CD8-positive, alpha-beta memory T cell (primary cell): ENCODE results near the gene RIPOR2. TPM values are rescaled to one million over a fixed set of nuclear protein-coding genes. Genes with fewer than 3 reads are reported as not detected.
"Not testable (repeated sequence)": the region's sequence is repeated elsewhere in the genome, so short reads cannot be mapped to it uniquely, and the experiment has no call there.

Experiments
- CTCF ChIA-PET: fragments of 350-600 bp; sonication (Branson Sonifier 250); formaldehyde crosslinking; loops from one replicate; lab custom pipeline; 2021; ENCODE audit warnings: antibody characterized with exemption; lab: Charles Lee
- POLR2A ChIA-PET: fragments of 350-600 bp; sonication (Branson Sonifier 250); formaldehyde crosslinking; loops from one replicate; lab custom pipeline; 2021; ENCODE audit warnings: antibody characterized with exemption; lab: Charles Lee
- DNase-seq, 5 donors: peaks; one replicate each; pipeline versions ENCODE4 v3.0.0 to v3.0.0-alpha.2; 2020 to 2022; ENCODE audit warnings: mixed read lengths in 1 of 5
- H3K27ac ChIP-seq: one replicate; pipeline ENCODE4 v1.7.0; 2013; ENCODE audit warnings: low read depth, mild to moderate bottlenecking, low read length, moderate library complexity
- H3K27me3 ChIP-seq: 2 replicates; pipeline ENCODE4 v1.7.0; 2013; ENCODE audit warnings: low read length, mild to moderate bottlenecking; ENCODE audit not compliant: insufficient read depth, poor library complexity, severe bottlenecking
- H3K36me3 ChIP-seq: 2 replicates; pipeline ENCODE4 v1.7.0; 2013; ENCODE audit warnings: mild to moderate bottlenecking, low read length, moderate library complexity; ENCODE audit not compliant: insufficient read depth
- H3K4me1 ChIP-seq: 2 replicates; pipeline ENCODE4 v1.7.0; 2013; ENCODE audit warnings: mild to moderate bottlenecking, low read length, moderate library complexity; ENCODE audit not compliant: insufficient read depth
- H3K4me3 ChIP-seq: 2 replicates; pipeline ENCODE4 v1.7.0; 2013; ENCODE audit warnings: mild to moderate bottlenecking, low read length
- H3K9me3 ChIP-seq: 2 replicates; pipeline ENCODE4 v1.7.0; 2013; ENCODE audit warnings: mild to moderate bottlenecking, low read length
- H3K27ac Mint-ChIP-seq, 8 donors: one replicate each; pipeline ENCODE4 v1.8.0; 2020 to 2021; ENCODE audit warnings: mixed read lengths in 8 of 8, mild to moderate bottlenecking in 6 of 8, inconsistent platforms in 3 of 8, moderate library complexity in 3 of 8
- H3K27me3 Mint-ChIP-seq, 2 donors: one replicate each; pipeline ENCODE4 v1.8.0; 2020 to 2021; ENCODE audit warnings: mixed read lengths in 2 of 2, mild to moderate bottlenecking in 1 of 2, moderate library complexity in 1 of 2
- H3K36me3 Mint-ChIP-seq, 3 donors: one replicate each; pipeline ENCODE4 v1.8.0; 2020 to 2021; ENCODE audit warnings: mixed read lengths in 3 of 3, inconsistent platforms in 1 of 3, mild to moderate bottlenecking in 1 of 3
- H3K4me1 Mint-ChIP-seq, 3 donors: one replicate each; pipeline ENCODE4 v1.8.0; 2020 to 2021; ENCODE audit warnings: mixed read lengths in 3 of 3, inconsistent platforms in 1 of 3, mild to moderate bottlenecking in 1 of 3
- H3K4me3 Mint-ChIP-seq, 7 donors: one replicate each; pipeline ENCODE4 v1.8.0; 2020 to 2021; ENCODE audit warnings: mixed read lengths in 7 of 7, mild to moderate bottlenecking in 6 of 7, moderate library complexity in 4 of 7, inconsistent platforms in 2 of 7
- H3K9me3 Mint-ChIP-seq, 5 donors: one replicate each; pipeline ENCODE4 v1.8.0; 2020 to 2022; ENCODE audit warnings: mixed read lengths in 5 of 5, mild to moderate bottlenecking in 3 of 5, moderate library complexity in 2 of 5, inconsistent platforms in 1 of 5
- polyA plus RNA-seq: library from polyadenylated mRNA; unstranded; fragments of 300-500 nt; fragmentation: Illumina TruSeq; gene quantifications from one replicate; pipeline ENCODE4 v1.2.3, GENCODE V29; 2021
- total RNA-seq, 2 experiments: library from RNA; stranded (reverse); gene quantifications; one replicate each; pipeline ENCODE4 v1.2.3, GENCODE V29; 2021

The RIPOR2 gene
- total and polyA plus RNA-seq, 3 experiments from 2014 or later: 54.4 to 427 (median 58.2) TPM

DNA sequence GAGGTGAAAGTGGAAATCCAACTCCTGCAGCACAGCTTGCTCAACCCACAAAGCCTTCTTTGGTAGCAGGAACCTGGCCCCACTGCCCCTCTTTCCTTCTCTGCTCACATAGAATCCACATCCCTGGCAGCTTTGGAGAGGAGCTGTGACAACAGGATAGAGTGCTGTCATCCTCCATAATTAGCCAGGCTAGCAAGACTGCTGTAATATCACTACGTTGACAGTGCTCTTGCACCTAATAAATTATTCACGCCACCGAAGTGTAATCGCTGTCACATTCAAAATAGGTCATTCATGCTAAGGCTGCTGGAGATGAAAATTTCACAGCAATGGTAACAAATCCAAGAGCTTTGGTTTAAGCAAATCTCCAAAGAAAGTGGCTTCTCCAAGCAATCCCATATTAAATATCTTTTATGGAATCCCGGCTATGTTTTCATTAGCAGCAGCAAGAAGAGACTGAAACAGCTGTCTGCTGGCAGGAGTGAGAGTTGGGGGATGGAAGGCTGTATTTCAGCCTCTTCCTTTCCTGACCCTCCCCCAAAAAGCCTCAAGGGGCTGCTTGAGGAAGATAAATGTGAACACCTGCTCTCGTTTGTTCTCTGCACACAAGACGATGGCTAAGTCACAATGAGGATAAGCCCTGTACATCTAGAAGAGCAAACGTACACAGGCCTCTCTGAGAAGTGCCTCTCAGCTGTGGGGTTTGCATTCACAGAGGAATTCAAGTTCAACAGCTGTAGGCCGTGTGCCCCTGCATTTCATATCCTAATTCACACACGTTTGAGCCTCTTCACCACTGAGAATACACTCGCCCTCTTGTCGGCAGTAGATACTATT lies 16.5 kb downstream of the RIPOR2 start:
- peak overlapping the region; percentile 40 for H3K4me3 ChIP-seq
- DNase-seq: no peak
- POLR2A ChIA-PET: interaction anchor here (0.7 to 2.0 kb wide), 4 partner anchors 8 to 72 kb away, joined by 3 to 10 read pairs (median 4); no protein-coding TSS in a partner anchor

DNA sequence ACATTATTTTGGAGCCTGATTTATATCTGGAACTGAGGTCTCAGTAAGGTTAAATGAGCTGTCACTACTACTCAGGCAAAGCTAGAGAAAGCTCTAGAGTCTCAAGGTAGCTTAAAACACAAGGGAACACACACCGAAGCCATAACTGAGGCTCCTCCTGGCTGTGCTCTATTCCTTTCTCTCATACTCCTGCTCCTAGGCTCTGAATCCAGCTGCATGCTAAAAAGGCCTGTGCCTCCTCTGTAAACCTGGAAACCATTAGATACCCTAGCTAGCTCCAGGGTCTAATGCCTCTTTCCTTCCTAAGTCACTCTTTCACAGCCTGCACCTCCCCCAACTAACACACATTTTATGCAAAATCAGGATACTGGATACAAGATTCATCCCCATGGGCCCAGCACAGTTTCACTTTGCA lies 17.1 kb downstream of the RIPOR2 start:
- Histone ChIP-seq H3K27ac (no peak overlapping the region), H3K36me3 (peaks cover 22% of the 10 kb centered on the region), H3K9me3 (no peaks in the 10 kb centered on the region), H3K4me1 (peaks cover 97% of the 10 kb centered on the region), H3K4me3 (peak overlapping the region; percentile 40), H3K27me3 (no peaks in the 10 kb centered on the region)
- no peak for DNase-seq
- Mint-ChIP-seq H3K4me1 (peaks cover 90 to 97% (median 97%) of the 10 kb centered on the region in 3 donors), H3K4me3 (peak overlapping the region; percentile 63 to 92 (median 71)), H3K27me3 (no peaks in the 10 kb centered on the region), H3K36me3 (peaks cover 0 to 77% (median 28%) of the 10 kb centered on the region in 3 donors), H3K9me3 (no peaks in the 10 kb centered on the region), H3K27ac (peak overlapping the region; percentile 47 to 98 (median 87))
- CTCF ChIA-PET: interaction anchor here (1.2 to 5.4 kb wide), 7 partner anchors 9 to 99 kb away, joined by 4 to 52 read pairs (median 19); partner anchors contain the start of gene RIPOR2
- POLR2A ChIA-PET: interaction anchor here (0.6 to 2.0 kb wide), 5 partner anchors 10 to 81 kb away, joined by 3 to 4 read pairs (median 4); partner anchors contain the start of gene RIPOR2

More for the DNA sequence above, 16.5 kb downstream of the RIPOR2 start:
- Mint-ChIP-seq H3K4me3 (peak overlapping the region; percentile 63 to 92 (median 71)), H3K4me1 (peaks cover 89 to 97% (median 97%) of the 10 kb centered on the region in 3 donors), H3K9me3 (no peaks in the 10 kb centered on the region), H3K27ac (peak overlapping the region; percentile 67 to 98 (median 87)), H3K27me3 (no peaks in the 10 kb centered on the region), H3K36me3 (peaks cover 0 to 76% (median 30%) of the 10 kb centered on the region in 3 donors)
- no peaks in the 10 kb centered on the region for H3K9me3 ChIP-seq
- no peaks in the 10 kb centered on the region for H3K27me3 ChIP-seq
- CTCF ChIA-PET: interaction anchor here (1.2 to 5.4 kb wide), 8 partner anchors 9 to 99 kb away, joined by 3 to 52 read pairs (median 14); partner anchors contain the start of gene RIPOR2
- H3K36me3 ChIP-seq: peaks cover 24% of the 10 kb centered on the region
- H3K4me1 ChIP-seq: peaks cover 97% of the 10 kb centered on the region
- H3K27ac ChIP-seq: no peak overlapping the region

DNA sequence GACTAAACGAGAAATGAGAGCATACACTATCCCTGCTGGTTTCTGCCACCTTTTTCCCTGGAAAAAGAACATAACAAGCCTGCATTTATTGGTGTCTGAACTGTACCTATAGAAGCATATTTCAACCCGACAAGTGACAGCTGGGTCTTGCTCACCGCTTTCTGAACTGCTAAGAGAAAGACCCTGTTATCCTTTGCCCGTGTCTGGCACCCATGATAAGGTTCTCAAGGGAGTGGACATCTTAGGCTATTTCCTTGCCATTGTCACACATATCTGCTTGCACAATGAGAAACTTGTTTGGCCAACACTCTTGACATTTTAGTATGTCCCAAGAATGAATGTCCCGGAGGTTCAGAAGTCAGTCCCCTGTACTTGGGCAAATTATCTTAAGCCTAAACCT lies 19.3 kb downstream of the RIPOR2 start:
- Mint-ChIP-seq H3K36me3 (peaks cover 0 to 91% (median 37%) of the 10 kb centered on the region in 3 donors), H3K27ac (peak overlapping the region; percentile 63 to 99 (median 94)), H3K27me3 (no peaks in the 10 kb centered on the region), H3K4me1 (peaks cover 96 to 100% (median 100%) of the 10 kb centered on the region in 3 donors), H3K9me3 (no peaks in the 10 kb centered on the region), H3K4me3 (peak overlapping the region; percentile 5 to 93 (median 58))
- H3K27me3 ChIP-seq: no peaks in the 10 kb centered on the region
- H3K4me1 ChIP-seq: peaks cover 100% of the 10 kb centered on the region
- ChIA-PET POLR2A (no interaction called here), CTCF (interaction anchor here (0.8 to 5.4 kb wide), 7 partner anchors 12 to 154 kb away, joined by 3 to 33 read pairs (median 3); partner anchors contain the start of gene RIPOR2)
- H3K9me3 ChIP-seq: no peaks in the 10 kb centered on the region
- DNase-seq: no peak
- no peak overlapping the region for H3K27ac ChIP-seq
- H3K4me3 ChIP-seq: no peak overlapping the region
- H3K36me3 ChIP-seq: peaks cover 28% of the 10 kb centered on the region

DNA sequence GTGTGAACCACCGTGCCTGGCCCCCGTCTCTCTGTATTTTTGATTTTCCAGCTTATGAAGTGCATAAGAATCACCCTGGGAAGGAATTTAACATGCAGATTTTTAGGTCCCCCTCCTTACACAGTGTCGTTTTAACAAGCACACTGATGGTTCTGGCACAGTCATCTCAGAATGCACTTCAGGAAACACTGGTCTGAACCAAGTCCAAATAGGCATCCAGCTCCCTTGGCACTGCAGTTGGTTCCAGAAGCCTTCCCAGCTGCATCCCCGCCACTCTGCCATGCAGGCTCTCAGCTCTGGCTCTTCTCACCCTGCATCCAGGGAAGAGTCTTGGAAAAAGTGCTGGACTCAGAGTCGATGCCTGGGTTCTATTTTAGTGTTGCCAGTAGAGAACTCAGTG lies 20.1 kb downstream of the RIPOR2 start:
- POLR2A ChIA-PET: interaction anchor here (0.7 to 0.8 kb wide), 3 partner anchors 19 to 35 kb away, joined by 3 to 6 read pairs (median 4); no protein-coding TSS in a partner anchor
- peaks cover 0 to 89% (median 38%) of the 10 kb centered on the region in 3 donors for H3K36me3 Mint-ChIP-seq
- H3K4me1 Mint-ChIP-seq: peaks cover 93 to 97% (median 97%) of the 10 kb centered on the region in 3 donors
- Histone ChIP-seq H3K27ac (no peak overlapping the region), H3K4me3 (peak overlapping the region; percentile 19), H3K9me3 (no peaks in the 10 kb centered on the region), H3K27me3 (no peaks in the 10 kb centered on the region), H3K36me3 (peaks cover 28% of the 10 kb centered on the region), H3K4me1 (peaks cover 95% of the 10 kb centered on the region)
- peak overlapping the region; percentile 5 to 93 (median 54) for H3K4me3 Mint-ChIP-seq
- CTCF ChIA-PET: interaction anchor here (0.9 to 5.4 kb wide), 5 partner anchors 11 to 155 kb away, joined by 3 to 33 read pairs (median 3); no protein-coding TSS in a partner anchor
- no peak for DNase-seq
- H3K27ac Mint-ChIP-seq: peak overlapping the region; percentile 63 to 99 (median 94)
- H3K9me3 Mint-ChIP-seq: no peaks in the 10 kb centered on the region
- H3K27me3 Mint-ChIP-seq: no peaks in the 10 kb centered on the region

DNA sequence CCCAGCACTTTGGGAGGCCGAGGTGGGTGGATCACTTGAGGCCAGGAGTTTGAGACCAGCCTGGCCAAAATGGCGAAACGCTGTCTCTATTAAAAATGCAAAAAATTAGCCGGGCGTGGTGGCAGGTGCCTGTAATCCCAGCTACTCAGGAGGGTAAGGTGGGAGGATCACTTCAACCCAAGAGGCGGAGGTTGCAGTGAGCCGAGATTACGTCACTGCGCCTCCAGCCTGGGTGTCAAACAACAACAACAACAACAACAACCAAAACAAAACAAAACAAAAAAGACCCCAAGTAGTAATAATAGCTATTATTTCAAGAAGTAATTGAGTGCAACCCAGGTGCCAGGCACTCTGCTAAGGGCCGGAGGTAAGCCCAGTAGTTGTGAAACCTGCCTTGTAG lies 21.7 kb downstream of the RIPOR2 start:
- H3K4me3 Mint-ChIP-seq: peak overlapping the region; percentile 89 to 98 (median 94)
- H3K9me3 Mint-ChIP-seq, H3K9me3 ChIP-seq, POLR2A ChIA-PET, H3K27me3 ChIP-seq, H3K27me3 Mint-ChIP-seq, H3K4me3 ChIP-seq, DNase-seq, H3K27ac ChIP-seq: not testable (repeated sequence)
- peaks cover 20% of the 10 kb centered on the region for H3K36me3 ChIP-seq
- H3K4me1 Mint-ChIP-seq: peaks cover 92 to 97% (median 97%) of the 10 kb centered on the region in 3 donors
- peaks cover 0 to 92% (median 42%) of the 10 kb centered on the region in 3 donors for H3K36me3 Mint-ChIP-seq
- H3K4me1 ChIP-seq: peaks cover 95% of the 10 kb centered on the region
- peak overlapping the region; percentile 73 to 99 (median 98) for H3K27ac Mint-ChIP-seq
- CTCF ChIA-PET: interaction anchor here (1.4 to 7.3 kb wide), 3 partner anchors 12 to 77 kb away, joined by 3 to 87 read pairs (median 4); no protein-coding TSS in a partner anchor

DNA sequence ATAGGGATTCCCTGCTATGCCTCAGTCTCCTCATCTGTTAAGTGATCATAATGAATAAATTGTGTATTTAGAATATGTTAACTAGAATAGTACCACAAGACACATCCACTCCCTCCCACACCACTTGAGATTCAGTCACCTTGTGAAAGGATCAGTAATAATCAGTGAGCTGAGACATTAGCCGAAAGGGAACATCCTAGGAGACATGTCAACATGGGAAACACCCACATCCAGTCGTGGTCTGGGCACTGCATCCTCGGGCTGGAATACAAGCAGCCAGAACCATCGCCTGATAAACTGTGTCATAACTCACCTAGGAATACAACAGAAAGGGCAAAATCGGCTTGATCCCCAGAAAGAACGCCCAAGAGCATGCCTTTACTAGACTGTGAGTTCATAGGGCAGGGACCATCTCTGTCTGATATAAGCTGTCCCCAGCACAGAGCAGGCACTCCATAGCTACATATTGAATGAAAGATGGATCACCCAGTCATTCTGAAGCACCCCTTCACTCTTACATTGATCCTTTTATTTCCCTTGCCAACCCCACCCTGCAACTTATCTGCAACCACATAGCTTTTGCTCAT lies 23.9 kb downstream of the RIPOR2 start:
- H3K27ac Mint-ChIP-seq: peak overlapping the region; percentile 90 to 99 (median 98)
- no peaks in the 10 kb centered on the region for H3K27me3 Mint-ChIP-seq
- peak overlapping the region; percentile 89 to 98 (median 94) for H3K4me3 Mint-ChIP-seq
- no peak for DNase-seq
- H3K4me1 ChIP-seq: peaks cover 95% of the 10 kb centered on the region
- POLR2A ChIA-PET: interaction anchor here (1.1 to 4.0 kb wide), 7 partner anchors 8 to 106 kb away, joined by 3 to 46 read pairs (median 7); partner anchors contain the start of gene RIPOR2
- peaks cover 95 to 97% (median 97%) of the 10 kb centered on the region in 3 donors for H3K4me1 Mint-ChIP-seq
- CTCF ChIA-PET: interaction anchor here (1.0 to 7.3 kb wide), 13 partner anchors 8 to 115 kb away, joined by 3 to 98 read pairs (median 7); partner anchors contain the start of gene RIPOR2
- peak overlapping the region; percentile 51 for H3K27ac ChIP-seq
- peaks cover 0 to 90% (median 40%) of the 10 kb centered on the region in 3 donors for H3K36me3 Mint-ChIP-seq
- H3K27me3 ChIP-seq: no peaks in the 10 kb centered on the region
- H3K36me3 ChIP-seq: peaks cover 26% of the 10 kb centered on the region
- no peaks in the 10 kb centered on the region for H3K9me3 ChIP-seq
- peak overlapping the region; percentile 53 for H3K4me3 ChIP-seq
- no peaks in the 10 kb centered on the region for H3K9me3 Mint-ChIP-seq
